ENCODE measurements around the gene ELOVL3. TPM values are rescaled to one million over a fixed set of nuclear protein-coding genes. Genes with fewer than 3 reads are reported as not detected.

ELOVL3 gene
- total and polyA plus RNA-seq, 2 of the 13 experiments (the other 11 are each of a cell fraction or from before 2014, with no cell fraction given): 0.58 to 0.69 TPM

DNA sequence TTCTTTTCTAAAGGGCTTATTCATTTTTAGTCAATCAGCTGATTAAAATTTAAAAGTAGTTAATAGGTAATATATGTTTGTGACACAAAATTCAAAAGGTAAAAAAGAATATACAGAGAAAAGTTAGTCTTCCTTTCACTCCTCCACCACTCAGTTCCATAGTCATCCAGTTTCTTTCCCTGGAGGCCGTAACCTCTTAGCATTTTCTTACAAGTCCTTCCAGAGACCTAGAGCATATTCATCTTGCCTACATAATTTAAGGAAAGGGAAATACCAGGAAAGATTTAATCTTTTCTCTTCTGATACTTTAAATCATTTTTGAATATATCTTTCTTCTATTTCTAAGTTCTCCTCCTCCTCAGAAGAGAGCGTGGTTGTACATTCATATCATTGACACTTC is 29.3 kb downstream of the ELOVL3 start:
- ChIA-PET POLR2A (interaction anchor here (1.4 kb wide), 1 partner anchor 10 kb away, joined by 4 read pairs; the partner anchor contains the start of gene GBF1), CTCF (ENCODE audit: low intra/inter-chr PET ratio, low total read pairs) (no interaction called here)
- no peak overlapping the region for H2AFZ ChIP-seq (ENCODE audit: low read length)
- DNase-seq (ENCODE audit: low spot score) (no peak), FAIRE-seq (no peak), ATAC-seq (no peak)
- WGBS (ENCODE audit: low lambda C conversion rate): 98% methylated on average over 2 of the region's 2 CpGs
- H3K27me3 ChIP-seq (ENCODE audit: control insufficient read depth in 1 of 2, insufficient read depth in 2 of 2, low read length in 2 of 2): no peaks in the 10 kb centered on the region
- no peak overlapping the region for H3K9ac ChIP-seq (ENCODE audit: insufficient read depth, low read depth, low read length)
- no peak overlapping the region for H3K4me3 ChIP-seq (replicated peaks in 1 of 3; ENCODE audit: insufficient read depth in 1 of 3, low read depth in 2 of 3, low read length in 3 of 3)
- H3K9me3 ChIP-seq (ENCODE audit: low read length): no peaks in the 10 kb centered on the region
- H3K4me2 ChIP-seq (ENCODE audit: low read depth, low read length): no peak overlapping the region
- BruUV-seq (replicated peaks): no TSS peak
- intact Hi-C loops (cut with micrococcal nuclease; ENCODE audit: unreplicated experiment) (no loop called here), in situ Hi-C loops (cut with HindIII; ENCODE audit: extremely low pct_ligation_motif_present, low pct_unique_long_range_greater_than_20kb) (no loop called here)
- no peak overlapping the region for H3K27ac ChIP-seq (ENCODE audit: extremely low read length, insufficient read depth, low read length)
- H3K36me3 ChIP-seq (replicated peaks in 1 of 2; ENCODE audit: control insufficient read depth in 1 of 2, insufficient read depth in 2 of 2, low read length in 2 of 2): peaks cover 7 to 20% of the 10 kb centered on the region in 2 experiments; a peak in 4 of 5 replicates
- H3K79me2 ChIP-seq (ENCODE audit: insufficient read depth, low read length): peaks cover 56% of the 10 kb centered on the region
- peaks cover 4% of the 10 kb centered on the region for H4K20me1 ChIP-seq (ENCODE audit: insufficient read depth, low read length)
- TF ChIP-seq ZNF777 (CRISPR knock-in tag; IDR thresholded peaks at IDR 0.05) (no peak), ZNF629 (CRISPR knock-in tag; conservative IDR thresholded peaks at IDR 0.05) (no peak), AHR (CRISPR knock-in tag; IDR thresholded peaks at IDR 0.05) (no peak), RBFOX2 (IDR thresholded peaks at IDR 0.05; ENCODE audit: low read depth, low read length) (no peak), RORA (CRISPR knock-in tag; IDR thresholded peaks at IDR 0.05) (no peak), ZBTB1 (CRISPR knock-in tag; IDR thresholded peaks at IDR 0.05; ENCODE audit: borderline replicate concordance) (no peak), ETS1 (CRISPR knock-in tag; IDR thresholded peaks at IDR 0.05) (no peak)
- TF ChIP-seq, protein P1, sequence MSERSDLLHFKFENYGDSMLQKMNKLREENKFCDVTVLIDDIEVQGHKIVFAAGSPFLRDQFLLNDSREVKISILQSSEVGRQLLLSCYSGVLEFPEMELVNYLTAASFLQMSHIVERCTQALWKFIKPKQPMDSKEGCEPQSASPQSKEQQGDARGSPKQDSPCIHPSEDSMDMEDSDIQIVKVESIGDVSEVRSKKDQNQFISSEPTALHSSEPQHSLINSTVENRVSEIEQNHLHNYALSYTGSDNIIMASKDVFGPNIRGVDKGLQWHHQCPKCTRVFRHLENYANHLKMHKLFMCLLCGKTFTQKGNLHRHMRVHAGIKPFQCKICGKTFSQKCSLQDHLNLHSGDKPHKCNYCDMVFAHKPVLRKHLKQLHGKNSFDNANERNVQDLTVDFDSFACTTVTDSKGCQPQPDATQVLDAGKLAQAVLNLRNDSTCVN (CRISPR knock-in tag; IDR thresholded peaks at IDR 0.05; ENCODE audit: borderline replicate concordance): no peak
- TF ChIP-seq, protein P2, sequence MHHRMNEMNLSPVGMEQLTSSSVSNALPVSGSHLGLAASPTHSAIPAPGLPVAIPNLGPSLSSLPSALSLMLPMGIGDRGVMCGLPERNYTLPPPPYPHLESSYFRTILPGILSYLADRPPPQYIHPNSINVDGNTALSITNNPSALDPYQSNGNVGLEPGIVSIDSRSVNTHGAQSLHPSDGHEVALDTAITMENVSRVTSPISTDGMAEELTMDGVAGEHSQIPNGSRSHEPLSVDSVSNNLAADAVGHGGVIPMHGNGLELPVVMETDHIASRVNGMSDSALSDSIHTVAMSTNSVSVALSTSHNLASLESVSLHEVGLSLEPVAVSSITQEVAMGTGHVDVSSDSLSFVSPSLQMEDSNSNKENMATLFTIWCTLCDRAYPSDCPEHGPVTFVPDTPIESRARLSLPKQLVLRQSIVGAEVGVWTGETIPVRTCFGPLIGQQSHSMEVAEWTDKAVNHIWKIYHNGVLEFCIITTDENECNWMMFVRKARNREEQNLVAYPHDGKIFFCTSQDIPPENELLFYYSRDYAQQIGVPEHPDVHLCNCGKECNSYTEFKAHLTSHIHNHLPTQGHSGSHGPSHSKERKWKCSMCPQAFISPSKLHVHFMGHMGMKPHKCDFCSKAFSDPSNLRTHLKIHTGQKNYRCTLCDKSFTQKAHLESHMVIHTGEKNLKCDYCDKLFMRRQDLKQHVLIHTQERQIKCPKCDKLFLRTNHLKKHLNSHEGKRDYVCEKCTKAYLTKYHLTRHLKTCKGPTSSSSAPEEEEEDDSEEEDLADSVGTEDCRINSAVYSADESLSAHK (CRISPR knock-in tag; IDR thresholded peaks at IDR 0.05; ENCODE audit: borderline replicate concordance): no peak
- no peaks in the 10 kb centered on the region for H3K4me1 ChIP-seq (ENCODE audit: insufficient read depth, low read length)

All from HepG2 (cell line).